HG03575 (cell line): ENCODE measurements around the gene NFX1.
"Not testable (repeated sequence)": the region's sequence is repeated elsewhere in the genome, so short reads cannot be mapped to it uniquely, and the experiment has no call there.

Source experiments
- ATAC-seq: cut with Tn5 transposase; IDR thresholded peaks from one replicate; pipeline ENCODE4 v1.9.1; 2021; ENCODE audit not compliant: unreplicated experiment, insufficient number of reproducible peaks, low FRiP score; ENCODE audit errors: extremely low read depth

The NFX1 gene

GRCh38 chr9:33402371-33402770, 112.1 kb downstream of the NFX1 start, which contains the start of gene AQP7:
AQP7 (minus strand) TSS chr9:33402568; CDS start chr9:33401262, 1,306 bp downstream.
- not testable (repeated sequence) for ATAC-seq

- no peak for ATAC-seq
These were observed 113.8 kb downstream of the NFX1 start for GRCh38 chr9:33403941-33404787.

GRCh38 chr9:33404788-33405362, 114.6 kb downstream of the NFX1 start:
- ATAC-seq: no peak

- ATAC-seq: no peak
These were observed 116.7 kb downstream of the NFX1 start for GRCh38 chr9:33407061-33407460.

- ATAC-seq: no peak
These were observed 117.8 kb downstream of the NFX1 start for GRCh38 chr9:33408087-33408486.

GRCh38 chr9:33414268-33414667, 124.0 kb downstream of the NFX1 start:
- ATAC-seq: no peak

GRCh38 chr9:33414889-33415500, 124.7 kb downstream of the NFX1 start:
- no peak for ATAC-seq

GRCh38 chr9:33415501-33416038, 125.3 kb downstream of the NFX1 start:
- no peak for ATAC-seq

- no peak for ATAC-seq
These were observed 126.7 kb downstream of the NFX1 start for GRCh38 chr9:33416996-33417395.

GRCh38 chr9:33418090-33418489, 127.8 kb downstream of the NFX1 start:
- no peak for ATAC-seq

- ATAC-seq: no peak
These were observed 129.5 kb downstream of the NFX1 start for GRCh38 chr9:33419708-33420303.
